Prostate gland (tissue), 2 donors: ENCODE measurements around the gene STAMBPL1. TPM values are rescaled to one million over a fixed set of nuclear protein-coding genes. Genes with fewer than 3 reads are reported as not detected.
"Not testable (repeated sequence)": the region's sequence is repeated elsewhere in the genome, so short reads cannot be mapped to it uniquely, and the experiment has no call there.

Experiments used
- DNase-seq: peaks from one replicate; pipeline ENCODE4 v3.0.0-alpha.2; 2019; ENCODE audit warnings: low spot score
- H3K27ac ChIP-seq, 2 donors: fragments of 200-600 bp; sonication (generic); 2 replicates each; pipeline ENCODE4 v1.5.1; 2017 to 2019
- H3K27me3 ChIP-seq: fragments of 200-600 bp; sonication (generic); replicated peaks from 2 replicates; pipeline ENCODE4 v1.5.1; 2019; ENCODE audit not compliant: insufficient read depth
- H3K36me3 ChIP-seq, 2 donors: fragments of 200-600 bp; sonication (generic); 1 replicate in 1 of 2; 2 replicates in 1 of 2; pipeline versions ENCODE4 v1.5.1 to v1.8.1; 2017 to 2019
- H3K4me1 ChIP-seq: fragments of 200-600 bp; sonication (generic); replicated peaks from 2 replicates; pipeline ENCODE4 v1.5.1; 2019
- H3K4me3 ChIP-seq, 2 donors: fragments of 200-600 bp; sonication (generic); 2 replicates each; pipeline ENCODE4 v1.5.1; 2017 to 2019
- H3K9me3 ChIP-seq: fragments of 200-600 bp; sonication (generic); 2 replicates; pipeline ENCODE4 v1.5.1; 2017
- POLR2A ChIP-seq: fragments of 450-650 bp; IDR thresholded peaks from one replicate; pipeline ENCODE4 v1.6.1; 2016; ENCODE audit warnings: antibody characterized with exemption, mild to moderate bottlenecking
- POLR2AphosphoS5 ChIP-seq: sonication (generic); formaldehyde crosslinking; IDR thresholded peaks from one replicate; pipeline ENCODE4 v1.6.1; 2017; ENCODE audit warnings: antibody characterized with exemption
- WGBS: methylation state at CpG from one replicate; pipeline ENCODE4 v1.1.5; 2018; 5-methylcytosine and 5-hydroxymethylcytosine counted together
- intact Hi-C: fragments of 100-400 bp; cut with DNase I; formaldehyde crosslinking; loops from one replicate; pipeline ENCODE4 v1.14.2; 2022
- total RNA-seq, 2 donors: library from RNA; depleted of rRNA; stranded (reverse); fragments of >200 nt; gene quantifications; one replicate each; pipeline ENCODE4 v1.1.0, GENCODE V29; 2016
- TF ChIP-seq, protein P1 (sequence below), 4 experiments: fragments of 200-600 bp in 2 of 4; fragments of 450-650 bp in 2 of 4; sonication (generic) in 2 of 4; IDR thresholded peaks; 1 replicate in 3 of 4; 2 replicates in 1 of 4; pipeline ENCODE4 v1.5.1; 2016 to 2019; ENCODE audit warnings: antibody characterized with exemption in 4 of 4, mild to moderate bottlenecking in 2 of 4, moderate library complexity in 2 of 4

The STAMBPL1 gene
- total RNA-seq, 2 donors from 2014 or later = 3.6 to 5.8 TPM

- intact Hi-C loops = no loop called here
- no peak for DNase-seq
- H3K27ac ChIP-seq = no peak overlapping the region
These were observed 2.7 kb upstream of the STAMBPL1 start for GRCh38 chr10:88877298-88877697.

GRCh38 chr10:88880282-88881076, 434 bp downstream of the STAMBPL1 start:
- Histone ChIP-seq H3K9me3 (no peaks in the 10 kb centered on the region), H3K36me3 (no peaks in the 10 kb centered on the region), H3K27me3 (no peaks in the 10 kb centered on the region), H3K4me1 (no peaks in the 10 kb centered on the region), H3K4me3 (peak overlapping the region; percentile 61 to 62), H3K27ac (peak overlapping the region; percentile 74 to 83)
- peak; percentile 55 for DNase-seq
- WGBS = under 1% methylated on average over 53 of the region's 84 CpGs
- TF ChIP-seq, protein P1, sequence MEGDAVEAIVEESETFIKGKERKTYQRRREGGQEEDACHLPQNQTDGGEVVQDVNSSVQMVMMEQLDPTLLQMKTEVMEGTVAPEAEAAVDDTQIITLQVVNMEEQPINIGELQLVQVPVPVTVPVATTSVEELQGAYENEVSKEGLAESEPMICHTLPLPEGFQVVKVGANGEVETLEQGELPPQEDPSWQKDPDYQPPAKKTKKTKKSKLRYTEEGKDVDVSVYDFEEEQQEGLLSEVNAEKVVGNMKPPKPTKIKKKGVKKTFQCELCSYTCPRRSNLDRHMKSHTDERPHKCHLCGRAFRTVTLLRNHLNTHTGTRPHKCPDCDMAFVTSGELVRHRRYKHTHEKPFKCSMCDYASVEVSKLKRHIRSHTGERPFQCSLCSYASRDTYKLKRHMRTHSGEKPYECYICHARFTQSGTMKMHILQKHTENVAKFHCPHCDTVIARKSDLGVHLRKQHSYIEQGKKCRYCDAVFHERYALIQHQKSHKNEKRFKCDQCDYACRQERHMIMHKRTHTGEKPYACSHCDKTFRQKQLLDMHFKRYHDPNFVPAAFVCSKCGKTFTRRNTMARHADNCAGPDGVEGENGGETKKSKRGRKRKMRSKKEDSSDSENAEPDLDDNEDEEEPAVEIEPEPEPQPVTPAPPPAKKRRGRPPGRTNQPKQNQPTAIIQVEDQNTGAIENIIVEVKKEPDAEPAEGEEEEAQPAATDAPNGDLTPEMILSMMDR (IDR thresholded peaks at IDR 0.05) = peak in 2 of 4 experiments; percentile 26 to 30
- TF ChIP-seq POLR2A = peak; percentile 44
- TF ChIP-seq POLR2AphosphoS5 = peak; percentile 35
- intact Hi-C loops = no loop called here

More at GRCh38 chr10:88877298-88877697, 2.7 kb upstream of the STAMBPL1 start:
- 89% methylated on average over 6 of the region's 6 CpGs for WGBS
- H3K4me1 ChIP-seq = no peaks in the 10 kb centered on the region
- H3K27me3 ChIP-seq = no peaks in the 10 kb centered on the region
- no peaks in the 10 kb centered on the region for H3K36me3 ChIP-seq
- no peak overlapping the region for H3K4me3 ChIP-seq
- H3K9me3 ChIP-seq = no peaks in the 10 kb centered on the region
- TF ChIP-seq POLR2AphosphoS5 (no peak), POLR2A (no peak)
- TF ChIP-seq, protein P1 (IDR thresholded peaks at IDR 0.05) = no peak

DNA sequence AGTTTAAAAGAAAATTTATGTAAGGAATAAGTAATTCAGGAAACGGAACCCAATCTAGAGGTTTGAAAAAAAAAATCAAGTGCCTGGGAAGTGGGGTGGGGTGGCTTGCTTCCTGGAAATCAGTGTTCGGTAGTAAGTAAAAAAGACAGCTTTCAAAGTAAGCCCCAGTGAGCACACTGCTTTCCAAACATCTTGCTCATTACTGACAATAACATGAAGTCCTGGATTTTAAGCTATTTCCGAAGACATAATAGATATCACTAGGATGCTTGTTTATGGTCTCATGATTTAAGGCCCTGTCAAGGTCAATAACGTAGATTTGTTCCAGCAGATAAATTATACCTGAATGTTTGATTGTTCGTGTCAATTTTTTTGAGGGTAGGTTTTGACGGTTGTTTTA, 1.3 kb downstream of the STAMBPL1 start:
- Histone ChIP-seq H3K27me3 (no peaks in the 10 kb centered on the region), H3K4me1 (no peaks in the 10 kb centered on the region), H3K27ac (peak overlapping the region; percentile 74 to 83), H3K9me3 (no peaks in the 10 kb centered on the region), H3K4me3 (peak overlapping the region; percentile 61 to 62), H3K36me3 (no peaks in the 10 kb centered on the region)
- 59% methylated on average over 6 of the region's 6 CpGs for WGBS
- no peak for DNase-seq
- TF ChIP-seq, protein P1 (IDR thresholded peaks at IDR 0.05) = no peak
- TF ChIP-seq POLR2A (no peak), POLR2AphosphoS5 (no peak)
- intact Hi-C loops = no loop called here

GRCh38 chr10:88881922-88882645, 2.0 kb downstream of the STAMBPL1 start:
- TF ChIP-seq POLR2AphosphoS5 (no peak), POLR2A (no peak)
- TF ChIP-seq, protein P1 (IDR thresholded peaks at IDR 0.05) = no peak
- Histone ChIP-seq H3K4me1 (no peaks in the 10 kb centered on the region), H3K27ac (peak overlapping the region in 1 of 2 donors; percentile 74), H3K27me3 (no peaks in the 10 kb centered on the region), H3K4me3 (no peak overlapping the region), H3K9me3 (no peaks in the 10 kb centered on the region), H3K36me3 (no peaks in the 10 kb centered on the region)
- no peak for DNase-seq
- intact Hi-C loops = no loop called here
- 73% methylated on average over 5 of the region's 5 CpGs for WGBS

DNA sequence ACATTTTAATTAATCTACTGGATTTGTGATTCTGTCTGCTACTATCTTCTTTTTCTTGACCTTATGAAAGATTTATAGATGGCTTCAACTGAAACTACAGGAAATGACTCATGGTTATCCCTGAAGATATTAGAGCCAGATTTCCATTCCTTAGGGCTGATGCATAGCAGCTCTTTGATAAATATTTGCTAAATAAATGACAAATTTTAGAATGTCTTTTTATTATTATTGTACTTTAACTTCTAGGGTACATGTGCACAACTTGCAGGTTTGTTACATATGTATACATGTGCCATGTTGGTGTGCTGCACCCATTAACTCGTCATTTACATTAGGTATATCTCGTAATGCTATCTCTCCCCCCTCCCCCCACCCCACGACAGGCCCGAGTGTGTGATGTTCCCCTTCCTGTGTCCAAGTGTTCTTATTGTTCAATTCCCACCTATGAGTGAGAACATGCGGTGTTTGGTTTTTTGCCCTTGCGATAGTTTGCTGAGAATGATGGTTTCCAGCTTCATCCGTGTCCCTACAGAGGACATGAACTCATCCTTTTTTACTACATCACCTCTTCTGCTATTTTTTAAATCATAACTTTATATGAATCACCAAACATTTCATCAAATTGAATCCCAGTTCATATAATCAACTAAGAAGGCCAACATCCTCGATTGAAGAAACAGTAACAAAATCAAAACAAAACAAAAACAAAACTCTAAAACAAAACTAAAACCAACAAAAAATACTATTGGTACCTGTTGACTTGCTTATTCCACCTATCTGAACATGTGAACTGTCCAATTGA, 2.8 kb downstream of the STAMBPL1 start:
- H3K36me3 ChIP-seq, H3K4me3 ChIP-seq, H3K4me1 ChIP-seq, H3K27me3 ChIP-seq, H3K9me3 ChIP-seq, intact Hi-C loops, H3K27ac ChIP-seq, DNase-seq: not testable (repeated sequence)
- WGBS = 69% methylated on average over 8 of the region's 8 CpGs
